Activated CD4-positive, alpha-beta T cell treated with anti-CD3 and anti-CD28 coated beads for 36 hours (primary cell): ENCODE data around the gene STK39. TPM values are rescaled to one million over a fixed set of nuclear protein-coding genes. Genes with fewer than 3 reads are reported as not detected.
"Not testable (repeated sequence)": the region's sequence is repeated elsewhere in the genome, so short reads cannot be mapped to it uniquely, and the experiment has no call there.

Source experiments
- ATAC-seq: fragments of 200-7000 bp; cut with Tn5 transposase; one replicate; pipeline ENCODE4 v1.10.0; 2021; ENCODE audit warnings: mild to moderate bottlenecking, moderate library complexity
- CTCF ChIA-PET: fragments of 350-600 bp; sonication (Branson Sonifier 250); formaldehyde crosslinking; loops from one replicate; lab custom pipeline; 2021; ENCODE audit warnings: antibody characterized with exemption; lab: Charles Lee
- POLR2A ChIA-PET: fragments of 350-600 bp; sonication (Branson Sonifier 250); formaldehyde crosslinking; loops from one replicate; lab custom pipeline; 2021; ENCODE audit warnings: antibody characterized with exemption, inconsistent platforms; lab: Charles Lee
- DNase-seq: peaks from one replicate; pipeline ENCODE4 v3.0.0-alpha.2; 2020
- H3K27ac Mint-ChIP-seq: one replicate; pipeline ENCODE4 v1.8.0; 2021; ENCODE audit warnings: mixed read lengths
- H3K27me3 Mint-ChIP-seq: one replicate; pipeline ENCODE4 v1.8.0; 2021; ENCODE audit warnings: mixed read lengths
- H3K36me3 Mint-ChIP-seq: one replicate; pipeline ENCODE4 v1.8.0; 2021; ENCODE audit warnings: low read depth, mixed read lengths
- H3K4me1 Mint-ChIP-seq: one replicate; pipeline ENCODE4 v1.8.0; 2021; ENCODE audit warnings: mixed read lengths
- H3K4me3 Mint-ChIP-seq: one replicate; pipeline ENCODE4 v1.8.0; 2021; ENCODE audit warnings: mild to moderate bottlenecking, moderate library complexity, mixed read lengths
- H3K9me3 Mint-ChIP-seq: one replicate; pipeline ENCODE4 v1.8.0; 2021; ENCODE audit warnings: low read depth, mixed read lengths
- intact Hi-C, 2 experiments: fragments of 100-400 bp; cut with DNase I in 1 of 2; cut with micrococcal nuclease in 1 of 2; formaldehyde crosslinking; loops; one replicate each; pipeline versions ENCODE4 v1.14.2 to v1.15.1; 2022 to 2024; cut with DNase I, micrococcal nuclease
- total RNA-seq, 2 experiments: library from RNA; stranded (reverse); gene quantifications; one replicate each; pipeline ENCODE4 v1.2.3, GENCODE V29; 2021

STK39 gene
- total RNA-seq, 2 experiments from 2014 or later = 42.1 to 44.5 TPM

- Mint-ChIP-seq H3K4me1 (peaks cover 5% of the 10 kb centered on the region), H3K4me3 (no peak overlapping the region), H3K36me3 (peaks cover 14% of the 10 kb centered on the region), H3K27ac (no peak overlapping the region), H3K9me3 (no peaks in the 10 kb centered on the region), H3K27me3 (no peaks in the 10 kb centered on the region)
- CTCF ChIA-PET = no interaction called here
- ATAC-seq (no peak), DNase-seq (no peak)
- intact Hi-C loops = no loop called here
- POLR2A ChIA-PET = no interaction called here
Measured at GRCh38 chr2:168056242-168056787, 191.1 kb downstream of the STK39 start.

GRCh38 chr2:168054657-168055056 lies 192.7 kb downstream of the STK39 start:
- ATAC-seq (no peak), DNase-seq (no peak)
- Mint-ChIP-seq H3K27ac (no peak overlapping the region), H3K36me3 (peaks cover 15% of the 10 kb centered on the region), H3K4me3 (no peak overlapping the region), H3K27me3 (no peaks in the 10 kb centered on the region), H3K4me1 (peaks cover 4% of the 10 kb centered on the region), H3K9me3 (no peaks in the 10 kb centered on the region)
- intact Hi-C loops = no loop called here
- POLR2A ChIA-PET = no interaction called here
- CTCF ChIA-PET = interaction anchor here (0.6 kb wide), 1 partner anchor 289 kb away, joined by 3 read pairs; no protein-coding TSS in a partner anchor

- DNase-seq (no peak), ATAC-seq (no peak)
- intact Hi-C loops = no loop called here
- H3K36me3 Mint-ChIP-seq = peaks cover 19% of the 10 kb centered on the region
- no peak overlapping the region for H3K27ac Mint-ChIP-seq
- no peaks in the 10 kb centered on the region for H3K27me3 Mint-ChIP-seq
- peaks cover 4% of the 10 kb centered on the region for H3K4me1 Mint-ChIP-seq
- no peak overlapping the region for H3K4me3 Mint-ChIP-seq
- CTCF ChIA-PET = no interaction called here
- POLR2A ChIA-PET = no interaction called here
- H3K9me3 Mint-ChIP-seq = no peaks in the 10 kb centered on the region
Measured at GRCh38 chr2:168053676-168054075, 193.7 kb downstream of the STK39 start.

- intact Hi-C loops = no loop called here
- Mint-ChIP-seq H3K4me3 (no peak overlapping the region), H3K36me3 (peaks cover 19% of the 10 kb centered on the region), H3K27ac (no peak overlapping the region), H3K27me3 (no peaks in the 10 kb centered on the region), H3K9me3 (no peaks in the 10 kb centered on the region), H3K4me1 (peaks cover 4% of the 10 kb centered on the region)
- DNase-seq (no peak), ATAC-seq (no peak)
- POLR2A ChIA-PET = no interaction called here
- CTCF ChIA-PET = interaction anchor here (0.9 kb wide), 1 partner anchor 35 kb away, joined by 3 read pairs; no protein-coding TSS in a partner anchor
Measured at GRCh38 chr2:168052773-168053172, 194.6 kb downstream of the STK39 start.

GRCh38 chr2:168050377-168050776 lies 197.0 kb downstream of the STK39 start:
- Mint-ChIP-seq H3K27ac (no peak overlapping the region), H3K4me3 (no peak overlapping the region), H3K4me1 (peaks cover 2% of the 10 kb centered on the region), H3K36me3 (peaks cover 19% of the 10 kb centered on the region), H3K27me3 (no peaks in the 10 kb centered on the region), H3K9me3 (no peaks in the 10 kb centered on the region)
- no peak for ATAC-seq
- CTCF ChIA-PET = interaction anchor here (0.7 to 0.8 kb wide), 2 partner anchors 10 to 499 kb away, joined by 3 read pairs; no protein-coding TSS in a partner anchor
- intact Hi-C loops = no loop called here
- POLR2A ChIA-PET = no interaction called here
- DNase-seq = no peak

GRCh38 chr2:168049609-168050008 lies 197.8 kb downstream of the STK39 start:
- Mint-ChIP-seq H3K4me1 (peaks cover 2% of the 10 kb centered on the region), H3K27ac (no peak overlapping the region), H3K9me3 (no peaks in the 10 kb centered on the region), H3K36me3 (peaks cover 16% of the 10 kb centered on the region), H3K27me3 (no peaks in the 10 kb centered on the region), H3K4me3 (no peak overlapping the region)
- ATAC-seq = no peak
- intact Hi-C loops = no loop called here
- ChIA-PET POLR2A (interaction anchor here (0.6 kb wide), 1 partner anchor 40 kb away, joined by 3 read pairs; no protein-coding TSS in a partner anchor), CTCF (interaction anchor here (0.7 to 0.8 kb wide), 2 partner anchors 11 to 499 kb away, joined by 3 read pairs; no protein-coding TSS in a partner anchor)
- DNase-seq = no peak

GRCh38 chr2:168047091-168047690 lies 200.2 kb downstream of the STK39 start:
- peaks cover 15% of the 10 kb centered on the region for H3K36me3 Mint-ChIP-seq
- ATAC-seq = no peak
- no peak overlapping the region for H3K4me3 Mint-ChIP-seq
- DNase-seq = no peak
- CTCF ChIA-PET = interaction anchor here (0.8 kb wide), 1 partner anchor 26 kb away, joined by 5 read pairs; no protein-coding TSS in a partner anchor
- POLR2A ChIA-PET = no interaction called here
- peaks cover 8% of the 10 kb centered on the region for H3K4me1 Mint-ChIP-seq
- H3K27me3 Mint-ChIP-seq = no peaks in the 10 kb centered on the region
- no peak overlapping the region for H3K27ac Mint-ChIP-seq
- no peaks in the 10 kb centered on the region for H3K9me3 Mint-ChIP-seq
- intact Hi-C loops = no loop called here

GRCh38 chr2:168044579-168044978 lies 202.8 kb downstream of the STK39 start:
- no peak for DNase-seq
- no peak for ATAC-seq
- peaks cover 17% of the 10 kb centered on the region for H3K4me1 Mint-ChIP-seq
- ChIA-PET CTCF (no interaction called here), POLR2A (no interaction called here)
- no peak overlapping the region for H3K27ac Mint-ChIP-seq
- peaks cover 11% of the 10 kb centered on the region for H3K36me3 Mint-ChIP-seq
- H3K9me3 Mint-ChIP-seq = no peaks in the 10 kb centered on the region
- no peak overlapping the region for H3K4me3 Mint-ChIP-seq
- no peaks in the 10 kb centered on the region for H3K27me3 Mint-ChIP-seq
- intact Hi-C loops = no loop called here

GRCh38 chr2:168044176-168044575 lies 203.2 kb downstream of the STK39 start:
- peaks cover 17% of the 10 kb centered on the region for H3K4me1 Mint-ChIP-seq
- no peak for ATAC-seq
- intact Hi-C loops = no loop called here
- H3K9me3 Mint-ChIP-seq = no peaks in the 10 kb centered on the region
- H3K27ac Mint-ChIP-seq = no peak overlapping the region
- no peak overlapping the region for H3K4me3 Mint-ChIP-seq
- POLR2A ChIA-PET = no interaction called here
- DNase-seq = no peak
- no peaks in the 10 kb centered on the region for H3K27me3 Mint-ChIP-seq
- H3K36me3 Mint-ChIP-seq = peaks cover 11% of the 10 kb centered on the region
- CTCF ChIA-PET = no interaction called here

- ATAC-seq = peak; percentile 30
- DNase-seq, H3K36me3 Mint-ChIP-seq, H3K4me3 Mint-ChIP-seq, H3K27me3 Mint-ChIP-seq, intact Hi-C loops, POLR2A ChIA-PET, H3K9me3 Mint-ChIP-seq, H3K27ac Mint-ChIP-seq: not testable (repeated sequence)
- H3K4me1 Mint-ChIP-seq = peaks cover 19% of the 10 kb centered on the region
- CTCF ChIA-PET = interaction anchor here (1.0 kb wide), 1 partner anchor 17 kb away, joined by 4 read pairs; no protein-coding TSS in a partner anchor
Measured at GRCh38 chr2:168042127-168042824, 205.1 kb downstream of the STK39 start.

- Mint-ChIP-seq H3K36me3 (peaks cover 20% of the 10 kb centered on the region), H3K4me1 (peaks cover 22% of the 10 kb centered on the region), H3K9me3 (no peaks in the 10 kb centered on the region), H3K27me3 (no peaks in the 10 kb centered on the region), H3K4me3 (no peak overlapping the region), H3K27ac (no peak overlapping the region)
- ChIA-PET POLR2A (no interaction called here), CTCF (no interaction called here)
- DNase-seq = no peak
- ATAC-seq = peak; percentile 35
- intact Hi-C loops = no loop called here
Measured at GRCh38 chr2:168039881-168040280, 207.5 kb downstream of the STK39 start.
